Effector memory CD4-positive, alpha-beta T cell (primary cell): ENCODE measurements around the gene NRBF2.

Experiments used
- DNase-seq, 3 donors: peaks; one replicate each; pipeline ENCODE4 v3.0.0-alpha.2; 2020
- H3K27ac ChIP-seq: 2 replicates; pipeline ENCODE4 v1.7.0; 2013; ENCODE audit warnings: mild to moderate bottlenecking, low read length, moderate library complexity; ENCODE audit not compliant: insufficient read depth, poor library complexity, severe bottlenecking
- H3K27me3 ChIP-seq: replicated peaks from 2 replicates; pipeline ENCODE4 v1.7.0; 2013; ENCODE audit warnings: mild to moderate bottlenecking, low read length; ENCODE audit not compliant: insufficient read depth, control insufficient read depth, poor library complexity, severe bottlenecking
- H3K36me3 ChIP-seq: 2 replicates; pipeline ENCODE4 v1.7.0; 2013; ENCODE audit warnings: mild to moderate bottlenecking, low read length, moderate library complexity; ENCODE audit not compliant: control insufficient read depth, insufficient read depth
- H3K4me1 ChIP-seq: 2 replicates; pipeline ENCODE4 v1.7.0; 2013; ENCODE audit warnings: low read length, mild to moderate bottlenecking; ENCODE audit not compliant: control insufficient read depth, insufficient read depth, poor library complexity, severe bottlenecking
- H3K4me3 ChIP-seq: 2 replicates; pipeline ENCODE4 v1.7.0; 2013; ENCODE audit warnings: low read length, low read depth, mild to moderate bottlenecking; ENCODE audit not compliant: insufficient read depth, poor library complexity, severe bottlenecking
- H3K9me3 ChIP-seq: 2 replicates; pipeline ENCODE4 v1.7.0; 2013; ENCODE audit warnings: mild to moderate bottlenecking, low read length, moderate library complexity; ENCODE audit not compliant: control insufficient read depth

NRBF2 gene

DNA sequence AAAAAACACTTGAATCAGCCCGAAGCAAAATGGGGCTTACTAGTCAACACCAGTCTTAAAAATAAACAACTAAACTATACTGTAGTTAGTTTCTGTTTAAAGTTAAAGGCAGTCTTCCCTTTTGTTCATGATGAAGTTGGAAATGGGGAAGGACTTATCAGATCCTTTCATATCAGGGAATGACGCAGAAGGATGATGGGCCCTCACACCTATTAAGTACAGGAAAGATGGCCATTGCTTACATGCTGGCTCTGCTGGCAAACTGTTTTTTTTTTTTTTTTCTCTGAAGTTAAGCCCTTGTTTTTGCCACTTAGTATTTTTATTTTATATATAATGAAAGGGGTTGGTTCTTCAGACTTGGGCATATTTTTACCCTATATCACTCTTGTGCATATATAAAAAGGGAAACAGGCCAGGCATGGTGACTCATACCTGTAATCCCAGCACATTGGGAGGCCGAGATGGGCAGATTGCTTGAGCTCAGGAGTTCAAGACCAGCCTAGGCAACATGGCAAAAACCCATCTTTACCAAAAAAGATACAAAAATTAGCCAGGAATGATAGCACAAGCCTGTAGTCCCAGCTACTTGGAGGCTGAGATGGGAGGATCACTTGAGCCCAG, 16.6 kb upstream of the NRBF2 start:
- no peak for DNase-seq
- Histone ChIP-seq H3K27me3 (no peaks in the 10 kb centered on the region), H3K27ac (no peak overlapping the region), H3K36me3 (no peaks in the 10 kb centered on the region), H3K4me1 (no peaks in the 10 kb centered on the region), H3K9me3 (no peaks in the 10 kb centered on the region), H3K4me3 (no peak overlapping the region)

DNA sequence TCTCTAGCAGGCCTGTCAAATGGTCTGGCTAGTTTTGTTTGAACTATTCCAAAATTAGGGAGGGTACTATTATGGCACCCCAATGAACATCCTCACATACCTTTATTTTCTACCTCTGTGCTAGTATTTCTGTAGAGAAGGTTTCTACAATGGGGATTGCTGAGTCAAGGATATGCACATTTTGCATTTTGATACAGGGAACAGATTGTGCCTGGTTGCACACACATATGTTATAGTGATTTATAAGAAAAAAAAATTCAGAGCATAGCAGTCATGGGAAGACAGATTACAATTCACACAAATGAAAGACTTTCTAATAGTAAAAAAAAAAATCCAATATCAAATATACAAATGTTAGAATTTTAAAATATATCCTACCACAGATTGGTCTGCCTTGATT, 14.1 kb upstream of the NRBF2 start:
- Histone ChIP-seq H3K9me3 (no peaks in the 10 kb centered on the region), H3K4me3 (no peak overlapping the region), H3K27ac (no peak overlapping the region), H3K36me3 (no peaks in the 10 kb centered on the region), H3K4me1 (no peaks in the 10 kb centered on the region), H3K27me3 (no peaks in the 10 kb centered on the region)
- no peak for DNase-seq

DNA sequence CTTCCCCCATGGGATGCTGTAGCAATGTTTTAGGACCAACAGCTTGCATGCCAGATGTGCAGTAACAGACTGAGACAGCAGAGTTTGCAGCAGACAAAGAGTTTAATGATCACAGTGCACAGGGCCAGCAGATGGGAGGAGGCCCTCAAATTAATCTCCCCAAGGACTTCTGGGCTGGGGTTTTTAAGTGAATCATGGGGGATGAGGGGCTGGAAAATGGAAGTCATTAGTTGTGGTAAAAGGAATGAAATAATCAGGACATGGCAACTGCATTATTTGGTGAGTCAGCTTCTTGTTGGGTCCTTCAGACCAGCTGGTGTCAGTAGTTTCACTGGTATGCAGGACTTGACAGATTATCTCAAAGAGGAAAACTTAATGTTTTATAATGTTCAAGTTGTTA, 12.6 kb upstream of the NRBF2 start:
- H3K27ac ChIP-seq, result no peak overlapping the region
- no peaks in the 10 kb centered on the region for H3K9me3 ChIP-seq
- H3K36me3 ChIP-seq, result no peaks in the 10 kb centered on the region
- no peaks in the 10 kb centered on the region for H3K27me3 ChIP-seq
- H3K4me3 ChIP-seq, result no peak overlapping the region
- no peaks in the 10 kb centered on the region for H3K4me1 ChIP-seq
- DNase-seq, result no peak

- no peak for DNase-seq
- Histone ChIP-seq H3K4me1 (no peaks in the 10 kb centered on the region), H3K27me3 (no peaks in the 10 kb centered on the region), H3K36me3 (no peaks in the 10 kb centered on the region), H3K4me3 (no peak overlapping the region), H3K9me3 (no peaks in the 10 kb centered on the region), H3K27ac (no peak overlapping the region)
Measured at GRCh38 chr10:63123727-63124362, 9.3 kb upstream of the NRBF2 start.

DNA sequence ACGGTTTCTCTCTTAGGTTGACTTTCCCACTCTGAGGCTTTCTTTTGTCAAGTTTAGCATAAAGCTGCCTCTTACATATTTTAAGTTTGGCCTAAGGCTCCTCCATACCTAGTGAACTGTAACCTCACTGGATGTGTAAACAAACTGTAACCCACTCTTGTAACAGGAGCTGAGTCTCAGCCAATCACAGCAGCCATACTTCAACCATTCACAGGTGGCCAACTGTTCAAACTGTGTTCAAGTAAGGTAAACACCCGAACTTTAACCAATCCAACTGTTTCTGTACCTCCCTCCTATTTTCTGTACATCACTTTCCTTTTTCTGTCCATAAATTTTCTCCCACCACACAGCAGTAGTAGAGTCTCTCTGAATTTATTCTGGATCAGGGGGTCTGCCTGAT, 7.7 kb upstream of the NRBF2 start:
- no peaks in the 10 kb centered on the region for H3K4me1 ChIP-seq
- H3K9me3 ChIP-seq, result no peaks in the 10 kb centered on the region
- no peaks in the 10 kb centered on the region for H3K27me3 ChIP-seq
- no peaks in the 10 kb centered on the region for H3K36me3 ChIP-seq
- DNase-seq, result no peak
- no peak overlapping the region for H3K27ac ChIP-seq
- H3K4me3 ChIP-seq, result no peak overlapping the region

DNA sequence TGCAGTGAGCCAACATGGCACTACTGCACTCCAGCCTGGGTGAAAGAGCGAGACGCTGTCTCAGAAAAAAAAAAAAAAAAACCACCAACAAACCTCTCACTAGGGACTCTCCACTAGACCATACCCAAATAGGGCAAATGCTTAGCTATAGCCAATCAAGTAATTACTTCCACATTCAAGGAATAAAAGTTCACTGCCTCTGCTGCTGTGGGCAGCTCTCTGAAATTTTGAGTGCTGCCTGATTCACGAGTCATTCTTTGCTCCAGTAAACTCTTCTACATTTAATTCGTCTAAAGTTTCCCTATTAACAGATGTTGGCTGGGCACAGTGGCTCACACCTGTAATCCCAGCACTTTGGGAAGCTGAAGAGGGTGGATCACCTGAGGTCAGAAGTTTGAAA, 4.7 kb upstream of the NRBF2 start:
- no peak for DNase-seq
- no peak overlapping the region for H3K27ac ChIP-seq
- no peaks in the 10 kb centered on the region for H3K36me3 ChIP-seq
- no peaks in the 10 kb centered on the region for H3K9me3 ChIP-seq
- no peak overlapping the region for H3K4me3 ChIP-seq
- no peaks in the 10 kb centered on the region for H3K27me3 ChIP-seq
- H3K4me1 ChIP-seq, result no peaks in the 10 kb centered on the region

- peaks cover 10% of the 10 kb centered on the region for H3K4me1 ChIP-seq
- H3K9me3 ChIP-seq, result no peaks in the 10 kb centered on the region
- no peaks in the 10 kb centered on the region for H3K27me3 ChIP-seq
- no peak overlapping the region for H3K27ac ChIP-seq
- no peak for DNase-seq
- H3K36me3 ChIP-seq, result no peaks in the 10 kb centered on the region
- H3K4me3 ChIP-seq, result no peak overlapping the region
Measured at GRCh38 chr10:63129888-63130287, 3.2 kb upstream of the NRBF2 start.

GRCh38 chr10:63132651-63133055, 475 bp upstream of the NRBF2 start:
- H3K4me3 ChIP-seq, result no peak overlapping the region
- peaks cover 10% of the 10 kb centered on the region for H3K4me1 ChIP-seq
- H3K36me3 ChIP-seq, result no peaks in the 10 kb centered on the region
- peak overlapping the region; percentile 98 for H3K27ac ChIP-seq
- DNase-seq, result no peak
- no peaks in the 10 kb centered on the region for H3K27me3 ChIP-seq
- H3K9me3 ChIP-seq, result no peaks in the 10 kb centered on the region

DNA sequence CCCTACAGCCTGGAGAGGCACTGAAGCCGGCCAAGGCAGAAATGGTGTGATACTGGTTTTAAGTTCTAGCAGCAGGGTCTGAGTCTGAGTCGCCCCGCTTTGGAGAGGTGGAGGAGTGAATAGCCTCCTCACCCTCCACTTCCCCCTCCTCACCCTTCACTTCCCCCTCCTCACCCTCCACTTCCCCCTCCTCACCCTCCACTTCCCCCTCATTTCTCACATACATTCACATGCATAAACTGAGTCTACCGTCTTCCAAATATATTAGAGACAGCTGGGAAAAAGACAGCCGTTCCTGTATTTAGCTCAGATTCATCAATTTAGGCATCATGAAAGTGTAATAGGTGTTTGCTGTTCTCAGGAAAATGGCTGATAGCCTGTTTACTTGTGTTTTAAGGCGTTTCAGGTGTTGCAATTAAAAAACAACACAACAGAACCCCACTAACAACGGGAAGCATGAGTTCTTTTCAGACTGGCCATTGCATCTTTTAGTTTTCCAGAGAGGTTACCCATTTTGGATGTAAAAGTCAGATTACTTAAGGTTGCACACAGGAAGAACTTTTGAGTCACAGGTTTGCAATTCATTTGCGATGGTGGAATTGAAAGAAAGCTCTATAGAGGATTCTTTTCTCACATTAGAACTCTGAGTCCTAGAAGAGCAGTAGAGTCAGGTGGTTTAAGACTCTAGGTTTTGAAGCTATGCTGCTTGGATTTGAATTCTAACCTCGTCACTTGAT, 861 bp downstream of the NRBF2 start:
- Histone ChIP-seq H3K4me3 (peak overlapping the region; percentile 91), H3K9me3 (no peaks in the 10 kb centered on the region), H3K36me3 (no peaks in the 10 kb centered on the region), H3K4me1 (peaks cover 10% of the 10 kb centered on the region), H3K27me3 (no peaks in the 10 kb centered on the region), H3K27ac (peak overlapping the region; percentile 98)
- DNase-seq, result no peak

DNA sequence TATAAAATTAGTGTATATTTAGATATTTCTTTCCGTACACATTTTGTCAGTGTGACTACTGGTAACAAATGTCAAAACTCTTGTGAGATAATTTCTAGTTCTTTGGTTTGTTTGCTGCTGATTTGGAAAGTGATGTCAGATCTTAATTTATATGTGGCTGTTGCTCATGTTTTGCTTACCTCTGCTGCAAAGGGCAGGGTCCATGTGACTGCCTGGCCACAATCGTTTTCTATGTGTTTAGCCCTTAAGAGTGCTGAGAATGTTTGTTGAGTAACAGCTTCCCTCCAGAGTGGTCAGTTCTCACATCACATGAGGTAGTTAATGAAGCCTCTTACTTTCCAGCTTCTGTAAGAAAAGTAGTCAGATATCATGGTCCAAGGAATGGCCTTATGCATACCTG, 4.2 kb downstream of the NRBF2 start:
- no peak overlapping the region for H3K27ac ChIP-seq
- H3K4me3 ChIP-seq, result no peak overlapping the region
- peaks cover 6% of the 10 kb centered on the region for H3K36me3 ChIP-seq
- H3K27me3 ChIP-seq, result no peaks in the 10 kb centered on the region
- H3K4me1 ChIP-seq, result peaks cover 10% of the 10 kb centered on the region
- no peaks in the 10 kb centered on the region for H3K9me3 ChIP-seq
- DNase-seq, result no peak
